SK-N-SH (cell line): Measurements from ENCODE around the gene LGSN. TPM values are rescaled to one million over a fixed set of nuclear protein-coding genes. Genes with fewer than 3 reads are reported as not detected.

Source experiments
- CTCF ChIA-PET: fragments of 300-600, 350-600 bp; formaldehyde crosslinking; extraction: SDS; loops from one replicate; lab custom pipeline; 2021; lab: Yijun Ruan, JAX
- POLR2A ChIA-PET: fragments of 350-600 bp; sonication (Branson Sonifier 250); formaldehyde crosslinking; extraction: SDS; loops from one replicate; lab custom pipeline; 2020; ENCODE audit warnings: antibody characterized with exemption, inconsistent platforms; lab: Yijun Ruan, JAX
- DNase-seq: peaks from one replicate; pipeline ENCODE4 v3.0.0; 2012
- H2AFZ ChIP-seq: fragments of 200-600 bp; sonication (generic); 2 replicates; pipeline ENCODE4 v1.8.1; 2016; ENCODE audit warnings: antibody characterized with exemption, mild to moderate bottlenecking, low read depth
- H3F3A ChIP-seq: fragments of 200-600 bp; sonication (generic); replicated peaks from 2 replicates; pipeline ENCODE3; 2016; ENCODE audit warnings: antibody characterized with exemption, mild to moderate bottlenecking; ENCODE audit not compliant: insufficient read depth
- H3K27ac ChIP-seq, 2 experiments: fragments of 200-500 bp in 1 of 2; fragments of 200-600 bp in 1 of 2; sonication (Bioruptor generic) in 1 of 2; sonication (generic), shearing (Covaris generic) in 1 of 2; 2 replicates each; pipeline versions ENCODE4 v1.5.1 to v1.6.1; 2014 to 2016; ENCODE audit warnings: low read depth in 2 of 2, inconsistent platforms in 1 of 2, low read length in 1 of 2, mild to moderate bottlenecking in 1 of 2, mixed read lengths in 1 of 2
- H3K27me3 ChIP-seq: fragments of 200-600 bp; sonication (generic), shearing (Covaris generic); 2 replicates; pipeline ENCODE4 v1.6.1; 2016; ENCODE audit warnings: mixed run types; ENCODE audit not compliant: insufficient read depth
- H3K36me3 ChIP-seq, 2 experiments: fragments of 200-500 bp in 1 of 2; fragments of 200-600 bp in 1 of 2; sonication (Bioruptor generic) in 1 of 2; sonication (generic) in 1 of 2; replicated peaks in 1 of 2; 2 replicates each; pipeline versions ENCODE3 to v1.5.1; 2014 to 2016; ENCODE audit warnings: low read length in 1 of 2, mild to moderate bottlenecking in 1 of 2; ENCODE audit not compliant: insufficient read depth in 2 of 2, control insufficient read depth in 1 of 2
- H3K4me1 ChIP-seq, 2 experiments: fragments of 200-500 bp in 1 of 2; fragments of 200-600 bp in 1 of 2; sonication (Bioruptor generic) in 1 of 2; sonication (generic), shearing (Covaris generic) in 1 of 2; 2 replicates each; pipeline versions ENCODE4 v1.5.1 to v1.6.1; 2014 to 2016; ENCODE audit warnings: low read depth in 1 of 2, low read length in 1 of 2, mixed run types in 1 of 2; ENCODE audit not compliant: insufficient read depth in 2 of 2, control insufficient read depth in 1 of 2
- H3K4me2 ChIP-seq: fragments of 200-600 bp; sonication (generic), shearing (Covaris generic); 2 replicates; pipeline ENCODE4 v1.6.1; 2017; ENCODE audit warnings: mixed run types
- H3K4me3 ChIP-seq, 2 experiments: fragments of 200-500 bp in 1 of 2; fragments of 200-600 bp in 1 of 2; sonication (Bioruptor generic) in 1 of 2; sonication (generic), shearing (Covaris generic) in 1 of 2; 2 replicates each; pipeline versions ENCODE4 v1.5.1 to v1.8.1; 2014 to 2016; ENCODE audit warnings: low read depth in 2 of 2, inconsistent platforms in 1 of 2, low read length in 1 of 2, mild to moderate bottlenecking in 1 of 2, mixed read lengths in 1 of 2, moderate library complexity in 1 of 2
- H3K79me2 ChIP-seq: fragments of 200-600 bp; sonication (generic); 2 replicates; pipeline ENCODE4 v1.8.1; 2017; ENCODE audit warnings: mild to moderate bottlenecking; ENCODE audit not compliant: insufficient read depth
- H3K9ac ChIP-seq: fragments of 200-600 bp; sonication (generic); 2 replicates; pipeline ENCODE4 v1.6.1; 2017; ENCODE audit warnings: mixed run types
- H3K9me2 ChIP-seq: fragments of 200-600 bp; sonication (generic); 2 replicates; pipeline ENCODE4 v1.6.1; 2017; ENCODE audit warnings: mixed run types
- H3K9me3 ChIP-seq: fragments of 200-600 bp; sonication (generic); 2 replicates; pipeline ENCODE4 v1.6.1; 2017; ENCODE audit warnings: mixed run types, mild to moderate bottlenecking, moderate library complexity
- H4K20me1 ChIP-seq: fragments of 200-600 bp; sonication (generic); 2 replicates; pipeline ENCODE4 v1.6.1; 2017; ENCODE audit warnings: mild to moderate bottlenecking, mixed run types; ENCODE audit not compliant: insufficient read depth
- ELF1 ChIP-seq: IDR thresholded peaks from 2 replicates; pipeline ENCODE4 v1.4.0; 2012
- EP300 ChIP-seq, 2 experiments: IDR thresholded peaks; 2 replicates each; pipeline versions ENCODE4 v1.4.0 to v1.6.1; 2012; ENCODE audit warnings: borderline replicate concordance in 1 of 2, low read depth in 1 of 2, low read length in 1 of 2
- FOXM1 ChIP-seq: IDR thresholded peaks from 2 replicates; pipeline ENCODE4 v1.4.0; 2012; ENCODE audit warnings: low read depth, mild to moderate bottlenecking
- GATA2 ChIP-seq: sonication (generic); formaldehyde crosslinking; IDR thresholded peaks from 2 replicates; pipeline ENCODE4 v1.5.0; 2020; ENCODE audit warnings: mild to moderate bottlenecking, missing genetic modification reagents
- MEF2A ChIP-seq: IDR thresholded peaks from 2 replicates; pipeline ENCODE4 v1.4.0; 2012; ENCODE audit warnings: low read depth, borderline replicate concordance
- PBX3 ChIP-seq: IDR thresholded peaks from 2 replicates; pipeline ENCODE4; 2012
- POLR2AphosphoS5 ChIP-seq: IDR thresholded peaks from 2 replicates; pipeline ENCODE4 v1.6.1; 2012; ENCODE audit warnings: low read depth, low read length
- RFX5 ChIP-seq: IDR thresholded peaks from 2 replicates; pipeline ENCODE4 v1.6.1; 2012; ENCODE audit warnings: mild to moderate bottlenecking, improper control_type of control experiment, low read length
- RXRA ChIP-seq: IDR thresholded peaks from 2 replicates; pipeline ENCODE4 v1.4.0; 2012; ENCODE audit warnings: low read depth, mild to moderate bottlenecking, borderline replicate concordance
- SIN3A ChIP-seq: IDR thresholded peaks from 2 replicates; pipeline ENCODE4 v1.6.1; 2012; ENCODE audit warnings: low read depth, mild to moderate bottlenecking, low read length, moderate library complexity, borderline replicate concordance
- SMC3 ChIP-seq: IDR thresholded peaks from 2 replicates; pipeline ENCODE4 v1.6.1; 2012; ENCODE audit warnings: low read depth, low read length, improper control_type of control experiment
- YY1 ChIP-seq: IDR thresholded peaks from 2 replicates; pipeline ENCODE4 v1.4.0; 2012; ENCODE audit warnings: low read depth, mild to moderate bottlenecking
- WGBS: methylation state at CpG from one replicate; pipeline ENCODE4 v1.1.6; 2017; ENCODE audit warnings: low lambda C conversion rate; 5-methylcytosine and 5-hydroxymethylcytosine counted together
- polyA plus RNA-seq, 3 experiments: library from polyadenylated mRNA; depleted of rRNA; stranded (reverse); fragments of >200 nt; gene quantifications; 2 replicates each; pipeline ENCODE4 v1.2.3, GENCODE V29; 2012
- TF ChIP-seq, protein P1 (sequence below): fragments of 200-600 bp; sonication (generic); IDR thresholded peaks from 2 replicates; pipeline ENCODE4 v1.6.1; 2017; ENCODE audit warnings: antibody characterized with exemption, mild to moderate bottlenecking, moderate library complexity
- TF ChIP-seq, protein P2 (sequence below): fragments of 150-350 bp; IDR thresholded peaks from 2 replicates; pipeline ENCODE4 v1.6.1; 2017; ENCODE audit warnings: antibody characterized with exemption, low read length, low read depth, borderline replicate concordance

LGSN gene
- polyA plus RNA-seq, 1 of the 3 experiments (the other 2 are of a cell fraction), result not detected

- no peak overlapping the region for H3K9ac ChIP-seq
- CTCF ChIA-PET, result interaction anchor here (1.6 to 2.1 kb wide), 2 partner anchors 10 to 202 kb away, joined by 4 to 5 read pairs; no protein-coding TSS in a partner anchor
- TF ChIP-seq SIN3A, result no peak
- H3K79me2 ChIP-seq, result no peaks in the 10 kb centered on the region
- no peak overlapping the region for H3K4me3 ChIP-seq
- POLR2A ChIA-PET, result no interaction called here
- H3K4me1 ChIP-seq, result no peaks in the 10 kb centered on the region
- H3K9me2 ChIP-seq, result no peaks in the 10 kb centered on the region
- no peak overlapping the region for H3K27ac ChIP-seq
- no peaks in the 10 kb centered on the region for H4K20me1 ChIP-seq
- DNase-seq, result no peak
- H3K9me3 ChIP-seq, result no peaks in the 10 kb centered on the region
- H3F3A ChIP-seq, result no peaks in the 10 kb centered on the region
- WGBS, result 5% methylated on average over 2 of the region's 2 CpGs
- H3K4me2 ChIP-seq, result no peak overlapping the region
- no peaks in the 10 kb centered on the region for H3K36me3 ChIP-seq
- H2AFZ ChIP-seq, result no peak overlapping the region
- H3K27me3 ChIP-seq, result no peaks in the 10 kb centered on the region
Observed at GRCh38 chr6:63268574-63268973, 51.2 kb downstream of the LGSN start.

- WGBS, result 3% methylated on average over 1 of the region's 1 CpG
- CTCF ChIA-PET, result interaction anchor here (1.6 to 2.1 kb wide), 2 partner anchors 11 to 202 kb away, joined by 4 to 5 read pairs; no protein-coding TSS in a partner anchor
Observed at GRCh38 chr6:63267828-63268227, 52.0 kb downstream of the LGSN start.

More at GRCh38 chr6:63267828-63268227, 52.0 kb downstream of the LGSN start:
- Histone ChIP-seq H3K9me2 (no peaks in the 10 kb centered on the region), H3K4me1 (no peaks in the 10 kb centered on the region), H3K36me3 (no peaks in the 10 kb centered on the region), H3K79me2 (no peaks in the 10 kb centered on the region), H3K27me3 (no peaks in the 10 kb centered on the region), H3K9ac (no peak overlapping the region), H3K9me3 (no peaks in the 10 kb centered on the region), H3F3A (no peaks in the 10 kb centered on the region), H3K27ac (no peak overlapping the region), H3K4me2 (no peak overlapping the region), H3K4me3 (no peak overlapping the region), H2AFZ (no peak overlapping the region), H4K20me1 (no peaks in the 10 kb centered on the region)
- POLR2A ChIA-PET, result no interaction called here
- no peak for DNase-seq
- TF ChIP-seq GATA2 (CRISPR knock-in tag), result no peak
- TF ChIP-seq POLR2AphosphoS5, result no peak
- no peak for TF ChIP-seq PBX3
- no peak for TF ChIP-seq ELF1
- no peak for TF ChIP-seq RXRA
- TF ChIP-seq, protein P1, sequence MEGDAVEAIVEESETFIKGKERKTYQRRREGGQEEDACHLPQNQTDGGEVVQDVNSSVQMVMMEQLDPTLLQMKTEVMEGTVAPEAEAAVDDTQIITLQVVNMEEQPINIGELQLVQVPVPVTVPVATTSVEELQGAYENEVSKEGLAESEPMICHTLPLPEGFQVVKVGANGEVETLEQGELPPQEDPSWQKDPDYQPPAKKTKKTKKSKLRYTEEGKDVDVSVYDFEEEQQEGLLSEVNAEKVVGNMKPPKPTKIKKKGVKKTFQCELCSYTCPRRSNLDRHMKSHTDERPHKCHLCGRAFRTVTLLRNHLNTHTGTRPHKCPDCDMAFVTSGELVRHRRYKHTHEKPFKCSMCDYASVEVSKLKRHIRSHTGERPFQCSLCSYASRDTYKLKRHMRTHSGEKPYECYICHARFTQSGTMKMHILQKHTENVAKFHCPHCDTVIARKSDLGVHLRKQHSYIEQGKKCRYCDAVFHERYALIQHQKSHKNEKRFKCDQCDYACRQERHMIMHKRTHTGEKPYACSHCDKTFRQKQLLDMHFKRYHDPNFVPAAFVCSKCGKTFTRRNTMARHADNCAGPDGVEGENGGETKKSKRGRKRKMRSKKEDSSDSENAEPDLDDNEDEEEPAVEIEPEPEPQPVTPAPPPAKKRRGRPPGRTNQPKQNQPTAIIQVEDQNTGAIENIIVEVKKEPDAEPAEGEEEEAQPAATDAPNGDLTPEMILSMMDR, result no peak
- no peak for TF ChIP-seq MEF2A
- no peak for TF ChIP-seq YY1
- no peak for TF ChIP-seq FOXM1
- no peak for TF ChIP-seq RFX5
- no peak for TF ChIP-seq EP300 (IDR thresholded peaks at IDR 0.05; ENCODE audit: borderline replicate concordance in 1 of 2, low read depth in 1 of 2, low read length in 1 of 2)
- TF ChIP-seq, protein P2, sequence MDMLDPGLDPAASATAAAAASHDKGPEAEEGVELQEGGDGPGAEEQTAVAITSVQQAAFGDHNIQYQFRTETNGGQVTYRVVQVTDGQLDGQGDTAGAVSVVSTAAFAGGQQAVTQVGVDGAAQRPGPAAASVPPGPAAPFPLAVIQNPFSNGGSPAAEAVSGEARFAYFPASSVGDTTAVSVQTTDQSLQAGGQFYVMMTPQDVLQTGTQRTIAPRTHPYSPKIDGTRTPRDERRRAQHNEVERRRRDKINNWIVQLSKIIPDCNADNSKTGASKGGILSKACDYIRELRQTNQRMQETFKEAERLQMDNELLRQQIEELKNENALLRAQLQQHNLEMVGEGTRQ, result no peak
- TF ChIP-seq SMC3, result no peak
